ENCODE data around the gene FAM135A. TPM values are rescaled to one million over a fixed set of nuclear protein-coding genes. Genes with fewer than 3 reads are reported as not detected.

The FAM135A gene
- total and polyA plus RNA-seq, 2 donors: 11.1 to 16.0 TPM

DNA sequence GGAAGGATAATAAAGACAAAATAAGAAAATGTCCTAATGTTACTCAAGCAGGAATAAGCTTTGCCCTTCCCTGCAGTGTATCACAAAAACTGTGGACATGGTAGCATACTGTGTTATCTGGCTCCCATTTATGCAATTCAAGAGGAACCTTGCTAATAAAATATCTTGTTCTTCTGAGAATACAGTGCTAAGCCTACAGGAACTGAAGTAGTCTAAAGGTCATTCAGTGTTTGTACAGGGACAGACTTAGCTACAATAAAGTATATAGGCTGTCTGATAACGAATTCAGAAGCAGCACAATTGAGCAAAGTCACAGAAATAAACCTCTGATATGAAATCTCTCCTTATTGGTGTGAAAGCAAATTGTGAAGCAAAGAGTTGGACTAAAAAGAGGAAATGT, 93.9 kb downstream of the FAM135A start:
- Histone ChIP-seq H3K27ac (ENCODE audit: low read depth in 1 of 2, low read length in 1 of 2) (no peak overlapping the region), H3K4me3 (ENCODE audit: low read length in 2 of 2) (no peak overlapping the region), H3K27me3 (ENCODE audit: control insufficient read depth in 2 of 2, insufficient read depth in 1 of 2, low read length in 1 of 2) (no peaks in the 10 kb centered on the region), H3K4me1 (ENCODE audit: control insufficient read depth in 2 of 2, insufficient read depth in 2 of 2, low read length in 2 of 2) (no peaks in the 10 kb centered on the region), H3K36me3 (ENCODE audit: control insufficient read depth in 2 of 2, insufficient read depth in 2 of 2, low read length in 1 of 2) (no peaks in the 10 kb centered on the region), H3K9me3 (ENCODE audit: control insufficient read depth in 2 of 2, insufficient read depth in 1 of 2, low read length in 1 of 2) (no peaks in the 10 kb centered on the region)
- DNase-seq (ENCODE audit: low read depth in 6 of 9, low spot score in 9 of 9): no peak
- 100% methylated on average over 1 of the region's 1 CpG for WGBS

DNA sequence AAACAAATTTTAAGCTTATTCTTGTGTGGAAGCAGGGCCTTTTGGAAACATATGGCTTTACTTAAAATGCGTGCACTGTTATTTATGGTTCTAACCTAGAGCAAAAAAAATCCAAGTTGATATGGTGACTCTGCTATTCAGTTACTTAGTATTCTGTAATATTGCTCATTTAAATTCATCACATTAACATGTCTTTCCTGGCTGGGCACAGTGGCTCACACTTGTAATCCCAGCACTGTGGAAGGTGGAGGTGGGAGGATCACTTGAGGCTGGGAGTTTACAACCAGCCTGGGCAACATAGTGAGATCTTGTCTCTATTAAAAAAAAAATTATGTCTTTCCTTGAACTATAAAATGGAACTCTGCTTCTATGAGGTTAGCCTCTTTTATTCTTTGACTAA, 95.6 kb downstream of the FAM135A start:
- H3K27ac ChIP-seq (ENCODE audit: low read depth in 1 of 2, low read length in 1 of 2): no peak overlapping the region
- WGBS: 96% methylated on average over 1 of the region's 1 CpG
- H3K27me3 ChIP-seq (ENCODE audit: control insufficient read depth in 2 of 2, insufficient read depth in 1 of 2, low read length in 1 of 2): no peaks in the 10 kb centered on the region
- no peak overlapping the region for H3K4me3 ChIP-seq (ENCODE audit: low read length in 2 of 2)
- H3K36me3 ChIP-seq (ENCODE audit: control insufficient read depth in 2 of 2, insufficient read depth in 2 of 2, low read length in 1 of 2): no peaks in the 10 kb centered on the region
- H3K9me3 ChIP-seq (ENCODE audit: control insufficient read depth in 2 of 2, insufficient read depth in 1 of 2, low read length in 1 of 2): no peaks in the 10 kb centered on the region
- no peaks in the 10 kb centered on the region for H3K4me1 ChIP-seq (ENCODE audit: control insufficient read depth in 2 of 2, insufficient read depth in 2 of 2, low read length in 2 of 2)
- DNase-seq (ENCODE audit: low read depth in 6 of 9, low spot score in 9 of 9): no peak

DNA sequence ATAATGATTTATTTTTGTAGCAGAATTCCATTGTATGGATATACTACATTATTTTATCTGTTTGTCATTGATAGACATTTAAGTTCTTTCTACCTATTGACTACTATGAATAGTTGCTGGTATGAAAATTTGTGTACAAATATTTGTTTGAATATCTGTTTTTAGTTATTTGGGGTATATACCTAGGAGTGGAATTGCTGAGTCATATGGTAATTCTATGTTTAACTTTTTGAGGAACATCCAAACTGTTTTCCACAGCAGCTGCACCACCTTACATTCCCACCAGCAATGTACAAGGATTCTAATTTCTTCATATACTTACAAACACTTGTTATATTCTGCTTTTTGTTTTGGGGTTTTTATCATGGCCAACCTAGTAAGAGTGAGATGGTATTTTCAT, 97.3 kb downstream of the FAM135A start:
- no peaks in the 10 kb centered on the region for H3K27me3 ChIP-seq (ENCODE audit: control insufficient read depth in 2 of 2, insufficient read depth in 1 of 2, low read length in 1 of 2)
- H3K9me3 ChIP-seq (ENCODE audit: control insufficient read depth in 2 of 2, insufficient read depth in 1 of 2, low read length in 1 of 2): no peaks in the 10 kb centered on the region
- H3K4me3 ChIP-seq (ENCODE audit: low read length in 2 of 2): no peak overlapping the region
- no peak for DNase-seq (ENCODE audit: low read depth in 6 of 9, low spot score in 9 of 9)
- H3K4me1 ChIP-seq (ENCODE audit: control insufficient read depth in 2 of 2, insufficient read depth in 2 of 2, low read length in 2 of 2): no peaks in the 10 kb centered on the region
- no peak overlapping the region for H3K27ac ChIP-seq (ENCODE audit: low read depth in 1 of 2, low read length in 1 of 2)
- no peaks in the 10 kb centered on the region for H3K36me3 ChIP-seq (ENCODE audit: control insufficient read depth in 2 of 2, insufficient read depth in 2 of 2, low read length in 1 of 2)

DNA sequence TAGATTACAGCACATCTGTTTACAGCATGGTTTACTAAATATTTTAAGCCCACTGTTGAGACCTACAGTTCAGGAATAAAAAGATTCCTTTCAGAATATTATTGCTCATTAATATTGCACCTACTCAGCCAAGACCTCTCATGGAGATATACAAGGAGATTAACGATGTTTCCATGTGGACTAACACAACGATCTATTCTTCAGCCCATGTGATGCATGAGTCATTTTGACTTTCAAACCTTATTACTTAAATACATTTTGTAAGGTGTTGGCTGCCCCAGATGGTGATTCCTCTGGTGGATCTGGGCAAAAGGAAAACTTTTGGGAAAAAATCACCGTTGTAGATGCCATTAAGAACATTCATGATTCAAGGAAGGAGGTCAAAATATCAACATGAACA, 105.4 kb downstream of the FAM135A start:
- no peak overlapping the region for H3K4me3 ChIP-seq (ENCODE audit: low read length in 2 of 2)
- no peaks in the 10 kb centered on the region for H3K36me3 ChIP-seq (ENCODE audit: control insufficient read depth in 2 of 2, insufficient read depth in 2 of 2, low read length in 1 of 2)
- no peaks in the 10 kb centered on the region for H3K4me1 ChIP-seq (ENCODE audit: control insufficient read depth in 2 of 2, insufficient read depth in 2 of 2, low read length in 2 of 2)
- 97% methylated on average over 3 of the region's 3 CpGs for WGBS
- H3K27ac ChIP-seq (ENCODE audit: low read depth in 1 of 2, low read length in 1 of 2): no peak overlapping the region
- DNase-seq (ENCODE audit: low read depth in 6 of 9, low spot score in 9 of 9): no peak
- H3K9me3 ChIP-seq (ENCODE audit: control insufficient read depth in 2 of 2, insufficient read depth in 1 of 2, low read length in 1 of 2): no peaks in the 10 kb centered on the region
- H3K27me3 ChIP-seq (ENCODE audit: control insufficient read depth in 2 of 2, insufficient read depth in 1 of 2, low read length in 1 of 2): no peaks in the 10 kb centered on the region

DNA sequence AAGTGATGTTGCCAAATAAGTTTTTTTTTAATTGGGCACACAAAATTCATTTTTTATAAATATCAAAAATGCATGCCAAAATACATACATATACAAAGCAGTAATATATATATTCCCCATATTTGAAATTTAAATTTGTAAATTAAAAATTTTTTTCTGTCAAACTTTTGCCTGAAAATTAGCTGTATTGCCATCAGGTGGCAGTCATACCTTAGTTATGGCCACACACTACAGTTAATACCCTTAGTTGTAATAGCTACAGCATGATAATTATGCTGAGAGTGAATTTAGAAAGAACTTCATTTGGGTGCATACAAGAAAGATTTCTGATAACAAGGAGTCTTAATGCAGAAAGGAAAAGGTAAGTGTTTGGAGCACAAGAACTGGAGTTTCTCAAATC, 107.3 kb downstream of the FAM135A start:
- Histone ChIP-seq H3K4me3 (ENCODE audit: low read length in 2 of 2) (no peak overlapping the region), H3K27me3 (ENCODE audit: control insufficient read depth in 2 of 2, insufficient read depth in 1 of 2, low read length in 1 of 2) (no peaks in the 10 kb centered on the region), H3K9me3 (ENCODE audit: control insufficient read depth in 2 of 2, insufficient read depth in 1 of 2, low read length in 1 of 2) (no peaks in the 10 kb centered on the region), H3K27ac (ENCODE audit: low read depth in 1 of 2, low read length in 1 of 2) (no peak overlapping the region), H3K36me3 (ENCODE audit: control insufficient read depth in 2 of 2, insufficient read depth in 2 of 2, low read length in 1 of 2) (no peaks in the 10 kb centered on the region), H3K4me1 (ENCODE audit: control insufficient read depth in 2 of 2, insufficient read depth in 2 of 2, low read length in 2 of 2) (no peaks in the 10 kb centered on the region)
- DNase-seq (ENCODE audit: low read depth in 6 of 9, low spot score in 9 of 9): peak in 3 of 9 donors; percentile 8 to 37 (median 16)

DNA sequence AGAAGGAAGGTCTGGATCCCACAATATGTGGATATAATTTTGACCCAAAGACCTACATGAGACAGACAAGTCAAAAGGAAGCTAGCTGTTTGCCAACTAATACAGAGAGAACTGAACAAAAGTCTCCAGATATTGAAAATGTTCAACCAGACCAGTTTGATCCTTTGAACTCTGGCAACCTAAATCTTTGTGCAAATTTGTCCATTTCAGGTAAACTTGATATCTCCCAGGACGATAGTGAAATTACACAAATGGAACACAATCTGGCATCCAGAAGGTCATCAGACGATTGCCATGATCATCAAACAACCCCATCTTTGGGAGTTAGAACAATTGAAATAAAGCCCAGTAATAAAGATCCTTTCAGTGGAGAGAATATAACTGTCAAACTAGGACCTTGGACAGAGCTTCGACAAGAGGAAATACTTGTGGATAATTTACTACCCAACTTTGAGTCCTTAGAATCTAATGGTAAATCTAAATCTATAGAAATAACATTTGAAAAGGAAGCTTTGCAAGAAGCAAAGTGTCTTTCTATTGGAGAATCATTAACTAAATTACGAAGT, 111.5 kb downstream of the FAM135A start:
- no peaks in the 10 kb centered on the region for H3K9me3 ChIP-seq (ENCODE audit: control insufficient read depth in 2 of 2, insufficient read depth in 1 of 2, low read length in 1 of 2)
- no peak overlapping the region for H3K4me3 ChIP-seq (ENCODE audit: low read length in 2 of 2)
- no peak overlapping the region for H3K27ac ChIP-seq (ENCODE audit: low read depth in 1 of 2, low read length in 1 of 2)
- H3K4me1 ChIP-seq (ENCODE audit: control insufficient read depth in 2 of 2, insufficient read depth in 2 of 2, low read length in 2 of 2): no peaks in the 10 kb centered on the region
- DNase-seq (ENCODE audit: low read depth in 6 of 9, low spot score in 9 of 9): no peak
- 97% methylated on average over 4 of the region's 4 CpGs for WGBS
- no peaks in the 10 kb centered on the region for H3K27me3 ChIP-seq (ENCODE audit: control insufficient read depth in 2 of 2, insufficient read depth in 1 of 2, low read length in 1 of 2)
- H3K36me3 ChIP-seq (ENCODE audit: control insufficient read depth in 2 of 2, insufficient read depth in 2 of 2, low read length in 1 of 2): no peaks in the 10 kb centered on the region

DNA sequence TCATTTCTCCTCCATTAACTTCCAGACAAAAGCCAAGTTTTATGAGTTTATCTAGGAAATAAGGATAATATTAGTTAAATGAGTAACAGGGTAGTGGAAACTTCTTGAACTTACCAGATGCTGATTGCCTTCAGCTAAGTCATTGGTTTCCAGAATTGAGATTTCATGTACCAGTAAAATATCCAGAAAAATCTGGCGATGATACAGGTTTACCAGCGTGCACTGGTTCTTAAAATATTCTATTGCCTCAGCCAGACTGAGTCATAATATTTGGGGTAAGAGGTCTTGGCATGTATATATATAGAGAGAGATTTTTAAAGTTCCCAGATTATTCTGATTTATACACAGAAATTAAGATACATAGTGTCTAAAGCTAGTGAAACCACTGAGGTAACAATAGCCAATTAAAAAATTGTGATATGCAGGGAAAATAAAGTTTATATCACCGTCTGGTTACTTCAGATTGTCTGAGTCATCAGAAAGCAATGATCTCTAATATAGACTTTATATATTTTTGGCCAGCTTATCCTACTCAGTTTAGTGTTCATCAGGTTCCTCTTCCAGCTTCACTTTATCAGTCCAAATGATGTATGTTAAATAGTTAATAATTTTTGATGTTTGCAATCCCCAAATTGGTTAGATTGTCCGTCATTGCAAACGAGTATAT, 113.9 kb downstream of the FAM135A start:
- Histone ChIP-seq H3K27me3 (ENCODE audit: control insufficient read depth in 2 of 2, insufficient read depth in 1 of 2, low read length in 1 of 2) (no peaks in the 10 kb centered on the region), H3K4me1 (ENCODE audit: control insufficient read depth in 2 of 2, insufficient read depth in 2 of 2, low read length in 2 of 2) (no peaks in the 10 kb centered on the region), H3K36me3 (ENCODE audit: control insufficient read depth in 2 of 2, insufficient read depth in 2 of 2, low read length in 1 of 2) (no peaks in the 10 kb centered on the region), H3K27ac (ENCODE audit: low read depth in 1 of 2, low read length in 1 of 2) (no peak overlapping the region), H3K4me3 (ENCODE audit: low read length in 2 of 2) (no peak overlapping the region), H3K9me3 (ENCODE audit: control insufficient read depth in 2 of 2, insufficient read depth in 1 of 2, low read length in 1 of 2) (no peaks in the 10 kb centered on the region)
- WGBS: 98% methylated on average over 5 of the region's 5 CpGs
- no peak for DNase-seq (ENCODE audit: low read depth in 6 of 9, low spot score in 9 of 9)

DNA sequence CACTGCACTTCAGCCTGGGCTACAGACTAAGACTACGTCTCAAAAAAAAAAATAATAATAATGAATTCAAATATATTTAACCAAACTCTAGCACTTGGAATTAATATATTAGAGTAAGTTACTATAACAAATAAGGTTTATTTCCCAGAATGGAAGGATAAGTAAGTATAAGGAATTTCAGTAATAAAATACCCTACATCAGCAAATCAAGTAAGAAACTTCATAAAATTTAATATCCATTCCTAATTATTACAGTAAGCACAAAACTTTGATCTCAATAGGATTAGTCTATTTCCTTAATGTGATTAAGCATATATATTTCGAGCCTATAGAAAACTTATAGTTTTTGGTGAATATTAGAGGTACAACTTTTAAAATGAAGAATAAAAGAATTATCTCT, 116.7 kb downstream of the FAM135A start:
- Histone ChIP-seq H3K27me3 (ENCODE audit: control insufficient read depth in 2 of 2, insufficient read depth in 1 of 2, low read length in 1 of 2) (no peaks in the 10 kb centered on the region), H3K4me1 (ENCODE audit: control insufficient read depth in 2 of 2, insufficient read depth in 2 of 2, low read length in 2 of 2) (no peaks in the 10 kb centered on the region), H3K4me3 (ENCODE audit: low read length in 2 of 2) (no peak overlapping the region), H3K27ac (ENCODE audit: low read depth in 1 of 2, low read length in 1 of 2) (no peak overlapping the region), H3K36me3 (ENCODE audit: control insufficient read depth in 2 of 2, insufficient read depth in 2 of 2, low read length in 1 of 2) (no peaks in the 10 kb centered on the region), H3K9me3 (ENCODE audit: control insufficient read depth in 2 of 2, insufficient read depth in 1 of 2, low read length in 1 of 2) (no peaks in the 10 kb centered on the region)
- 98% methylated on average over 2 of the region's 2 CpGs for WGBS
- no peak for DNase-seq (ENCODE audit: low read depth in 6 of 9, low spot score in 9 of 9)

DNA sequence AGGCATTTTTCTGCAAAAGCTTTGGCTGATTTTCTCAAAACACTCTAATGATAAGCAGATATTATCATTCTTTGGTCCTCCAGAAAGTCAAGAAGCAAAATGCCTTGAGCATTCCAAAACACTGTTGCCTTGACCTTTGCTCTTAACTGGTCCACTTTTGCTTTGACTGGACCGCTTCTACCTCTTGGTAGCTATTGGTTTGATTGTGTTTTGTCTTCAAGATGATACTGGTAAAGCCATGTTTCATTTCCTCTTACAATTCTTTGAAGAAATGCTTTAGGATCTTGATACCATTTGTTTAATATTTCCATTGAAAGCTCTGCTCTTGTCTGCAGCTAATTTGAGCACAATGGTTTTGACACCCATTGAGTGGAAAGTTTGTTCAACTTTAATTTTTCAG, 117.8 kb downstream of the FAM135A start:
- 96% methylated on average over 1 of the region's 1 CpG for WGBS
- Histone ChIP-seq H3K36me3 (ENCODE audit: control insufficient read depth in 2 of 2, insufficient read depth in 2 of 2, low read length in 1 of 2) (no peaks in the 10 kb centered on the region), H3K4me3 (ENCODE audit: low read length in 2 of 2) (no peak overlapping the region), H3K4me1 (ENCODE audit: control insufficient read depth in 2 of 2, insufficient read depth in 2 of 2, low read length in 2 of 2) (no peaks in the 10 kb centered on the region), H3K27ac (ENCODE audit: low read depth in 1 of 2, low read length in 1 of 2) (no peak overlapping the region), H3K9me3 (ENCODE audit: control insufficient read depth in 2 of 2, insufficient read depth in 1 of 2, low read length in 1 of 2) (no peaks in the 10 kb centered on the region), H3K27me3 (ENCODE audit: control insufficient read depth in 2 of 2, insufficient read depth in 1 of 2, low read length in 1 of 2) (no peaks in the 10 kb centered on the region)
- DNase-seq (ENCODE audit: low read depth in 6 of 9, low spot score in 9 of 9): no peak
